GM19099 (cell line): ENCODE data around the gene KCND2.

Experiments used
- POLR2A ChIP-seq: IDR thresholded peaks from 3 replicates; pipeline ENCODE4 v1.6.1; 2011; ENCODE audit warnings: low read depth; ENCODE audit not compliant: insufficient read length; ENCODE audit errors: extremely low read depth

Gene KCND2

DNA sequence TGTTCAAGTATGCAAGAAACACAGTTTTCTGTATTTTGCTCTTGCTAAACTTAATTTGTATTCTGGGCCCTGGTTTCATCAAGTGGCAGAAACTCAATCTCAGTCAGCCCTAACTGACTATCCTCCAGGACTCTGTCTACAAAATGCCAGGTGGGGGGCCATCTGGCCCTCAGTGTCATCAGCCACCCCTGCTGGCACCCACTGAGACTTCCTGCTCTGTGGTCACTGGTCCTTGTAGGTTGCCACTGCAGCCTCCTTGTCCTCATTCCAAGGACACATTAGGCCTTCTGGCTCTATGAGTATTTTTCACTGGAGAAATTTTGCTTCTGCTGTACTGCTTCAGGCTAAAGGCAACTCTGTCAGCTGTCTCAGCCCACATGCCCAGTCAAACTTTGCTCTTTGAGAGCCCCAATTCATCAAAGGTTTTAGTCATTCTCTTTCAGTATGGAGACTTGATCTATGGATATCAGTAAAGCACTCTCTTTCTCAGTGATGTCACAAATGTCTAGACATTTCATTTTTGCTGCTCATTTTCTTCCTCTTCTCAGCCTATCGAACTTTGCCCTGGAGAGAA, 163.6 kb downstream of the KCND2 start:
- TF ChIP-seq POLR2A, result no peak

DNA sequence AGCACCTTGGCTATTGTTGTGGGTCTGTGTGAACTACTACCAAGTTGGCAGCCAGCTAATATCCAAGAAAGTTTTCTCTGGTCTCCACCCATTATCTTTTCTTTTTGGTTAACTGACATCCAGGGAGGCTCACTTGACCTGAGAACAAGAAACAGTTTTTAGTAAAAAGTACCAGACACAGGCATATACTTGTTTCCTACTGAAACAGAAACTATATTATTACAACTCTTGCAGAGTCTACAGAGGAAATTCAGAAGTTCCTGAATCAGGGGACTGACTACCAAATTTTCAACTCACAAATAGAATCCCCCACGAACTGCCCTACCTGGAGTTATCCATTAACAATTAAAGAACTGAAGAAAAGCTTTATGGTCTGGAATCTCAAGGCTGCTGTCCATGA, 168.9 kb downstream of the KCND2 start:
- no peak for TF ChIP-seq POLR2A

DNA sequence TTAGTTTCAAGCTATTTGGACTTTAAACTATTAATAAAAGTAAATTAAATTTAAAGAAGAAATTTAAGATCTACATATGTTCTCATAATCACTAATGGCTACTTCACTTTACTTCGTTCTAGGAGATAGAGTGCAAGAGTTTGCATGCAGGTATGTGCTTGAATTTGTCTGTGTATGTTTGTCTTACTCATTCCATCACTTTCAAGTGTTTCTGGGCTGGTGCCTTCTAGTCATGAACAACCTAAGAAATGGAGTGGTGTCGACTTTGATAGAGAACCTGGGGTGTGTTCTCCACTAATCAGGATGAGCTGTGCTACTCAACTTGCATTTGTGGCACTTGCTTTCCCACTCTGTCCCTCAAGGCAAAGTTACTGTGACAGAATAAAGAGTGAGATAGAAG, 169.9 kb downstream of the KCND2 start:
- TF ChIP-seq POLR2A, result no peak

DNA sequence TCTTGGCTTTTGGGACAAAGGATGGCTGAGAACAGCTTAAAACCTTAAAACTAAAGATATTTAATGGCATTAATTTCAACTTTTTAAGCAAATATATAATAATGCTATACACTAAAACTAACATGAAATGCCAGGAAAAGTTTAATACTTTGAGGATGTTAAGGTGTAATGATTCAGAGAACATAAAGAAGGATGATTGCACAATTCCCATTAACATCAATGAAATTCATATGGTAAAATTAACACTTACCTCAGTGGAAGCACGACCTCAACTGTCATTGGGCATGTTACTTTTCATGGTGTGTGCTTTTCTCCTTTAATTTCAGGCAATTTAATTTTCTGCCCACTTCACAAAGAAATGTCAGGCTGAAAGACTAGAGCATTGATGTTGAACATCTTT, 171.7 kb downstream of the KCND2 start:
- TF ChIP-seq POLR2A, result no peak

DNA sequence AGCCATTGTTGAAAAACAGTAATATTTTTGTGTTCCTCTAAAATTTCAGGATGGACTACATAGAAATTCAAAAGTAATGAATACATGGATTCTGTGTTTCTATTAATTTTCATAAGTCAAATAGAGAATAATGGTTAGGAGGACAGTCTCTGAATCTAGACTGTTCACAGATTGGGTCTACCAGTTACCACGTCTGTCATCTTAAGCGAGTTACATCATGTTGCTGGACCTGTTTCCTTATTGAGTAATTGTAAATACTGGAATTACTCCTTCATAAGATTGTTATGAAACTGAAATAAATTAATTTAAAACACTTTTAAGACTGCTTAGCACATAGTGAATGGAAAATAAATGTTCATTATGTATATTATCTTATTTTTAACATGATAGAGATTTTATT, 172.3 kb downstream of the KCND2 start:
- TF ChIP-seq POLR2A, result no peak

DNA sequence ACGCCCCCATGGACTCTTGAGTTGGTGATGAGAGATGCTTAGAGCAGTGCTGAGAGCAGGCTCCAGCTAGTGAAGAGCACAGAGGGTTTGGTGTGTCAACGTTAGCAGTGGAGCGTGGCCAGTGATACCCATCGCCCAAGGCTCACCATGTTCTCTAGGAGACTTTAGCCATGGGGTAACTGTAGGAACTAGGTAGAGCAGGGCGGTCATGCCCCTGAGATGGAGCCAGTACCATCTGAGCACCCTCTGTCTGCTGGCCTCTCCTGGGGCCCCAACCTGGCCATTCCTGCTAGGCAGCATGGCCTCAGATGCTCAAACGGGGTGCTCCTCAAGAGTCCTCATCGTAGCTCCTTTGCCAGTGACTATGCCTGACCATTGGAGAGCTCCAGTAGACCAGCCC, 179.7 kb downstream of the KCND2 start:
- no peak for TF ChIP-seq POLR2A

DNA sequence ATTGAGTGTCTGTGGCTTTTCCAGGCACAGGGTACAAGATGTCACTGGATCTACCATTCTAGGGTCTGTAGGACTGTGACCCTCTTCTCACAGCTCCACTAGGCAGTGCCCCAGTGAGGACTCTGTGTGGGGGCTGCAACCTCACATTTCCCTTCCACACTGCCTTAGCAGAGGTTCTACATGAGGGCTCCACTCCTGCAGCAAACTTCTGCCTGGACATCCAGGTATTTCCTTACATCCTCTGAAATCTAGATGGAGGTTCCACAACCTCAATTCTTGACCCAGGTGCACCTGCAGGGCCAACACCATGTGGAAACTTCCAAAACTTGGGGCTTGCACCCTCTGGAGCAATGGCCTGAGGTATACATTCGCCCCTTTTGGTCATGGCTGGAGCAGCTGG, 183.7 kb downstream of the KCND2 start:
- no peak for TF ChIP-seq POLR2A

DNA sequence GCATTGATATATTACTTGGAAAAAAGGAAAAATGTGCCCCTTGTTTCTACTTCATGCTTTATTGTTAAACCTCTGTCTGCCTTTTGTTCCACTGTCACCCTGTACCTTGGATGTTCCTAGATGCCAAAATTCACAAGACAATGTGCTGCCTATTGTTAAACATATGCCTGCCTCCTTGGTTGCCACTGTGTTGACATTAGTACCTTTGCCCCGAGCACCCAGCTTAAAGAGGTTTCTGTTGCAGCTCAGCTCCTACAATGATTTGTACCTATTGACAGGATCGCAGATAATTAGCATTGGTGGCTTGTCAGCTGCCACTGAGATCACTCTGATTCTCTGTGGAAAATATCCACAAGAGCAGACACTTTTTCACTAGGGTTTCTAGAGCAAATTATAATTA, 188.0 kb downstream of the KCND2 start:
- TF ChIP-seq POLR2A, result no peak

DNA sequence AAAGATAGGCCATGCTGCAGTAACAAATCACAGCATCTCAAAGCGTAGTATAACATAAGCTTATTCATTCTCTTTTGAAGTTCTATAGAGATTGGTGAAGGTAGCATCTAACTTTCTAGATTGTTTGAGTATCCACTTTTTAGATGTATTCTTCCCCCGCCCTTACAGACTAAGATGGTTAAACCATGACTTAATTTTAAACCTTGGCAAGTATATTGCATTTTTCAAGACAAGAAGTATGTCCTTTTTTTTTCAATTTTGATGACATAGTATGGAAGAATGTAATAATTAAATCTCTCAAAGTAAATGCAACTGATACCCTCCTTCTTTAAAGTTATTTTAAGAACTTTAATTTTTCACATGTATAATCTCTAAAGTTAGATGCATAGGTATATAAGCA, 190.0 kb downstream of the KCND2 start:
- no peak for TF ChIP-seq POLR2A

DNA sequence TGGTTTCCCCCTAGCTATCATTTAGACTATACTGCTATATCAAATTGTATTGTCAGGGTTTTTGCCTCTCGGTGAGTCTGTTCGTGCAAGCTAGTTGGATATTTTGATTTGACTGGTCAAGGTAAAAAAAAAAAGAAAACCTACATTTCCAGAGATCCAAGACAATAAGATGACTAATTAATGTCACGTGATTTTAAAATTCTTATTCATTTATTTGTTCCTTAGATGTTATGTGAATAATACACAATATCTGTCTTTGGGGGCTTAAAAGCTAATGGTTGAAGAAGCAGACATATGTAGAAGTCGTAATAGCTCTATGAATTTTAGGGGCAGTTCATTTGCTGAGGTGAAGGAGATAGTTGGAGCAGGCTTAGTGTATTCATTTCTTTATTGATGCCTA, 191.1 kb downstream of the KCND2 start:
- no peak for TF ChIP-seq POLR2A

DNA sequence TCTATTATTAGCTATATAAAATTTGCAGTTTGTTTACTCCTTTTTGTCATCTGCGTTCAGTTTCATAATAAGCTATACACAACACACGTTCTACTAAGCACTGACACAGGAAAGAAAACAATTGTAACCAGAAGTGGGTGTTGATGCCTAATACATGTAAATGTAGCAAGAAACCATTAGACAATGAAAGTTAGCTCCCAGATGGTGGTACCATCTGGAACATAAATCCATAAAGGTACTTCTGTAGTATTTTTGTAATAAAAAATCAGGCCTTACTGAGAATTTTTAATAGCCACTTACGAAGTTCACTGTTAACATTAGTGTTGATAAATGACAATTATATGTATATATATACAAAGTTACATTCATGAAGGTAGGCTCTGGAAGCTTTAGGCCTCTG, 194.7 kb downstream of the KCND2 start:
- TF ChIP-seq POLR2A, result no peak

DNA sequence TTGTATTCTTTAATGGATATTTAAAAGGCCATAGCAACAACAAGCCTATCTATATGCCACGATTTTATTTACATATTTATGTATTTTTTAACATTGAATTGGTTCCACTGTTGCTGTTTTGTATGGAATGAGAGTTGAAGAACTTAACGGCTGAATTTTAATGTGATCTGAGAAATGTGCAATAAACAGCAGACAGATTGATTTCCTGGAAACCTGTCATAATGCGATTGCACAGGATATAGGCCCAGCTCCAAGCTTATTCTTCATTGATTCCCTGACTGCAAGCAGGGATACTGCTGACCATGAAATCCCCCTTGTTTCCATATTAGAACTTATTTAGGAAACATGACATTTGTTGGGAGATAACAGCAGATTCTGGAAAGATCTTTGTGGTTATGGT, 195.6 kb downstream of the KCND2 start:
- TF ChIP-seq POLR2A, result no peak

DNA sequence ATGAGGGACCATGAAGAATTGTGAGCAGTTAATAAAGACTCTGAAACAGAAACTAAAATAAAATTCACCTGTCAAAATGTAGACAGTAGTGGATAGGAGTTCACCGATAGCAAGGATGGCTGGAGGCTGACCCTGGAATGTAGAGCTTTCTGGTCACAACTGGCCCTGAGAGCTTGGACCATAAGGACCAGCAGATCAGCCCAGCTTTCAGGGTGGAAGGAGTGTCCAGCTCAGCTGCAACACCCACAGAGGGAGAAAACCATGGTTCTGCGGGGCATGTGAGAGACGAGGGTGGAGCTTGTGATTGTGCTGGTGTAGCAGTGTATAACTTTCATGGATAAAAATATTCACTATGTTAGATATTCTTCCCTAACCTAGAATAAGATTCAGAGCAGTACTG, 199.9 kb downstream of the KCND2 start:
- TF ChIP-seq POLR2A, result no peak

DNA sequence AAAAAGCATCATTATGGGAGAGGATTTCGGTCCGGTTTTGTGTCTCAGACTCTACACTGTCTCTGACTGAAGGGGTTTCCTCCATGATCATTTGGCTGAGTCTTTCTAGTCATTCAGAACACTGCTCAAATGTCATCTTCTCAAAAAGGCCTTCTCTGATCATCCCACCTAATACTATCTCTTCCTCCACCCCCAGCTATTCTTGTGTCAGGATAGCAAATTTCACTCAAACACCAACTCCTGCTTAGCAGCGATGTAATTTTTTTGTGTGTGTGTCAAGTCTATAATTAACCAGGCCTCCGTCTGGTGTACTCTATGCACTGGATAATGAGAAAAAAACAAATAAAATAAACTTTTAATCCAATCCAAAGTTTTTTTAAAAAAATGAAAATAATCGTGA, 200.4 kb downstream of the KCND2 start:
- TF ChIP-seq POLR2A, result no peak

DNA sequence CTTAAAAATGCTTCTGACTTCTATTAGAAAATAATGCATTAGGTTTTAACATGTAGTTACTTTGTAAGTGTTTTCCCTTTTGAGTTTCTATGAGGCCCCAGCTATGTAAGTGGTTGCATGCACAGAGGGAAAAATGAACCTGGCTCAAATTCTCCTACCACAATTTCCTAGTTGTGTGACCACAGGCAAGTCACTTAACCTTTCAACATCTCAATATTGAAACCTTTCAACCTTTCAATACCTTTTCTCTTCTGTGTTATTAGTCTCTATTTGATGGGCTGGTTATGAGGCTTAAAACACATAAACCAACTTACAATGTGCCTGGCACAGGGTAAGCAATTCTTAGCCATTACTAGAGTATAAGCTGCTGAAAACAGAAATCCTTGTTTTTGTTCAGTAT, 203.0 kb downstream of the KCND2 start:
- TF ChIP-seq POLR2A, result no peak

DNA sequence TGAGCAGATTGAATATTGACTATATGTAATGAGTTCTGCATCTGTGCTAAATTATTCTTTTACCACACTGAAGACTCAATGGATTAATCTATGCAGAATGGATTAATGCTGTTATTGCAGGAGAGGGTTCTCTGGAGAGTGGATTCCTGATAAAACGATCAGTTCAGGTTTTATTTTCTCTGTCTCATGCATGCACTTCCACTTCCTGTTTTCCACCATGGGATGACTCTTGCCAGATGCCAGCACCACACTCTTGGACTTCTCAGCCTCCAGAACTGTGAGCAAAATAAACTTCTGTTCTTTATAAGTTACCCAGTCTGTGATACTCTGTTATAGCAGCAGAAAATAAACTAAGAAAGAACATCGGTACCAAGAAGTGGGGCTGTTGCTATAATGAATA, 207.5 kb downstream of the KCND2 start:
- no peak for TF ChIP-seq POLR2A

DNA sequence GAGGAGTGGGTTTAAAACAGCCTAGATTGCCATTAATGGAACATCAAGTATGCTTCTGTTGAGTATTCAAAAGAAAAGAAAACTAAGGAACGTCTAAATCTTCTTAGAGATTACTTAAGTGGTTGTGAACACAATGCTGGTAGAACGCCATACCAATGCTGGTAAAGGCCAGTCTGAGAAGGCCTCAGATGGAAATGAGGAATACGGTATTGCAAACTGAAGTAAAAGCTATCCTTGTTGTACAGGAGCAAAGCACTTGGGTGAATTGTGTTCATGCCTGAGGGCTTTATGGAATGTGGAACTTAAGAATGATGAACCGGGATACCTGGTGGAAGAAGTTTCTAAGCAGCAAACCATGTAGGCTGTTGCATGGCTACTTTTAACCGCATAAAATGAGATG, 208.0 kb downstream of the KCND2 start:
- no peak for TF ChIP-seq POLR2A
